Ureter (tissue), 1 donor: ENCODE results near the gene COL5A1. TPM values are rescaled to one million over a fixed set of nuclear protein-coding genes. Genes with fewer than 3 reads are reported as not detected.

Experiments used
- DNase-seq: peaks from one replicate; pipeline ENCODE4 v3.0.0-alpha.2; 2020; ENCODE audit warnings: low spot score
- total RNA-seq: library from RNA; stranded (reverse); gene quantifications from one replicate; pipeline ENCODE4 v1.2.4, GENCODE V29; 2023
- donor health status: DM: yes; HTN: yes; CAD: no.

The COL5A1 gene
- total RNA-seq, 1 donor from 2014 or later, result 64.7 TPM

DNA sequence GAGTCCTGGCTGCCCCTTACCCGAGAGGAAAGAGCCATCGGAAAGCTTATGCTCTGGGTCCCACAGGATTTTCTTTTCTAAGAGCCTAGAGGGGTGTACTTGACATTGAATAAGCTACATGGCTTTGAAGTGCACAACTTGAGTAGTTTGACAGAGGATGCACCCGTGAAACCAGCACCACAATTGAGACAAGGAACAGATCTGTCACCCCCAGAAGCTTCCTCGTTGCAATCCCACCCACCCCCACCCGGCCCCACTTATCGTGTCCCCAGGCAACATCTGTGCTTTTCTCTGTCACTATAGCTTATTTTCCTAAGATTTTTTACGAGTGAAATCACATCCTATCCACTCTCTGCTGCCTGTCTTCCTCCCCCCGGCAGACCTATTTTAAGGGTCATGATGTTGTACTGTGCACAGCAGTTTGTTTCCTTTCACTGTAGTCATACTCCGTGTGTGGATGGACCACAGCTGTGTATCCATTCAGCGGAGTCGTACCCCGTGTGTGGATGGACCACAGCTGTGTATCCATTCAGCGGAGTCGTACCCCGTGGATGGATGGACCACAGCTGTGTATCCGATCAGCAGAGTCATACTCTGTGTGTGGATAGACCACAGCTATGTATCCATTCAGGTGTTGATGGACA lies 230.2 kb downstream of the COL5A1 start:
- no peak for DNase-seq

DNA sequence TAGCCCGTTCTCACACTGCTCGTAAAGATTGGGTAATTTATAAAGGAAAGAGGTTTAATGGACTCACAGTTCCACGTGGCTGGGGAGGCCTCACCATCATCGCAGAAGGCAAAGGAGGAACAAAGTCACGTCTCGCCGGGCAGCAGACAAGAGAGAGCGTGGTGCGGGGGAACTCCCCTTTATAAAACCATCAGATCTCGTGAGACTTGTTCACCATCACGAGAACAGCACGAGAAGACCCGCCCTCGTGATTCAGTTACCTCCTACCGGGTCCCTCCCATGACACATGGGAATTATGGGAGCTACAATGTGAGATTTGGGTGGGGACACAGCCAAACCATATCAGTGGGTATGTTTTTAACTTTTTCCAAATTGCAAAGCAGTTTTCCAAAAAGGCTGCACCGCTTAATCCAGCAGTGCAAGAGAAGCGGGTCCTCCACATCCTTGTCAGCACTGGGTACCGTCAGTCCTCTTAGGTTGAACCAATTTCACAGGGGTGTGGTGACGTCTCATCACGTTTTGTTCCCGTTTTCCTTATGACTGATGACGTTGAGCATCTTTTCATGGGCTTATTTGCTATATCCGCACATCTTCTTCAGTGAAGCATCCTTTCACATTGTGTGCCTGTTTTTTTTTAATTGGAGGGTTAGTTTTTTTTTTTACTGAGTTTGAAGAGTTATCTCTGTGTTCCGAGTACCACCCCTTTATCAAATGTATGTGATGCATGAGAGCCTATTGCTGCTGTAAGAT lies 231.1 kb downstream of the COL5A1 start:
- peak; percentile 19 for DNase-seq

DNA sequence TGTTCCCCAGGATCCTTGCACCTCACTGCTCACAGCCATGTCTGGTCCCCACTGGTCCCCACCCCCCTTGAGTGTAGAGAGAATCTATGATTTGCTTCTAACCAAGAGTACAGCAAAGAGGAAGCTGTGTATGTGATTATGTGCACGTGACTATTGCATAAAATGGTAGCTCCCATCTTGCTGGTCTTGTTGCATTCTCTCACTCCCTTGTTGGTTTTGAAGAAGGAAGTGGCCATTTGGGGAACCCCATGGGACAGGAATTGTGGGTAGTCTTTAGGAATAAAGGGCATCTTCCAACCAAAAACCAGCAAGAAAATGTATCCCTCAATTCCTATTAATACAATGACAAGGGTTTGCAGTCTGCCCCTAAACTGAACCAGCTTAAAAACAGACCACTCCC lies 233.8 kb downstream of the COL5A1 start:
- DNase-seq, result no peak

DNA sequence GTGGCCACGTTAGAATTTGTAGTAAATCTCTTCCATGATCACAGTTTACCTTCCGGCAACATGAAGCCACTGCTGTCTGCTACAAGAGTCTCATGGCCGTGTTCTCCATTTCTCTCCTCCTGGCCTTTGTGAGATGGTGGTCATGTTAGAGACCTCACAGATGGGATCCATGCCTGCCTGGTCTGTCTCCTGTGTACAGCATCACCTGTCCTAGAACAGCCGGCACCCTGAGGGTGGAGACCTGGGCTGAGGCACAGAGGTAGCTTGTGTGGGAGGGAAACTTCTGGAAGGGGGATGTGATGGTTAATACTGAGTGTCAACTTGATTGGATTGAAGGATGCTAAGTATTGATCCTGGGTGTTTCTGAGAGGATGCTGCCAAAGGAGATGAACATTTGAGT lies 235.9 kb downstream of the COL5A1 start:
- no peak for DNase-seq

DNA sequence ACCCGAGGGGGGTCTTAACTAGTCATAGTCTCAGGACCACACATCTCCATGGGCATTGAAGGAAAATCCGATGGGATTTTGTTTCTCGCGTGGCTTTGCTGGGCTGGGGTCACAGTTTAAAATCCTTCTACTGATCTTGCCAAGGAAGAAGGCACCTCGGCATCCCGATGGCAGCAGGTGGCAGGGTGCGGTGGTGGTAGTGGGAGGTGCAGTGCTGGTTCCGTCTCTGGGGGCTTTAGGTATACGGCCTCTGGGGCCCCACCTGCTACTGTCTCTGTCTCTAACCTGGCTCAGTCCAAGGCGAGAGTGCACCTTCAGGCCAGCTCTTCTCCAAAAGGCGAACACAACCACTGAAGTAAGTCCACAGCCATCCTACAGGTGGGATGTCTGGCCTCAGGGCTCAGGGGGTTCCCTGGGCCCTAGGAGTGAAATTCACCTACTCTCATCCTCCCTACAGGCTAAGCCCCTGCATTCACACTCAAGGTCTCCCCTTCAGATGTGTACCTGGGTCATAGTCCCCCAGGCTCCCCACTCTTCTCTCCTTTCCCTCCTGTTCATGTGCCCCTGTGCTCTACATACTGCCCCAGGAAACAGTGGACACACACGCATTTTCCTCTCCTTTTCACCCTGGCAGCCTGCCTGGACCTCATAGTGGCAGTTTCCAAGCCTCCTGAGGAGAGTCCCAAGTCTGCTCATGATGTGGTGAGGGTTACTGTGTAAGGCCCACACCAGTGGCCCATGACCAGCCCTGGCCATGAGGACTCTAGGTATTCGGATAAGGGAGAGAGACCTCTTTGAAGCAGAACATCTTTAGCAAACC lies 238.3 kb downstream of the COL5A1 start:
- DNase-seq, result no peak

DNA sequence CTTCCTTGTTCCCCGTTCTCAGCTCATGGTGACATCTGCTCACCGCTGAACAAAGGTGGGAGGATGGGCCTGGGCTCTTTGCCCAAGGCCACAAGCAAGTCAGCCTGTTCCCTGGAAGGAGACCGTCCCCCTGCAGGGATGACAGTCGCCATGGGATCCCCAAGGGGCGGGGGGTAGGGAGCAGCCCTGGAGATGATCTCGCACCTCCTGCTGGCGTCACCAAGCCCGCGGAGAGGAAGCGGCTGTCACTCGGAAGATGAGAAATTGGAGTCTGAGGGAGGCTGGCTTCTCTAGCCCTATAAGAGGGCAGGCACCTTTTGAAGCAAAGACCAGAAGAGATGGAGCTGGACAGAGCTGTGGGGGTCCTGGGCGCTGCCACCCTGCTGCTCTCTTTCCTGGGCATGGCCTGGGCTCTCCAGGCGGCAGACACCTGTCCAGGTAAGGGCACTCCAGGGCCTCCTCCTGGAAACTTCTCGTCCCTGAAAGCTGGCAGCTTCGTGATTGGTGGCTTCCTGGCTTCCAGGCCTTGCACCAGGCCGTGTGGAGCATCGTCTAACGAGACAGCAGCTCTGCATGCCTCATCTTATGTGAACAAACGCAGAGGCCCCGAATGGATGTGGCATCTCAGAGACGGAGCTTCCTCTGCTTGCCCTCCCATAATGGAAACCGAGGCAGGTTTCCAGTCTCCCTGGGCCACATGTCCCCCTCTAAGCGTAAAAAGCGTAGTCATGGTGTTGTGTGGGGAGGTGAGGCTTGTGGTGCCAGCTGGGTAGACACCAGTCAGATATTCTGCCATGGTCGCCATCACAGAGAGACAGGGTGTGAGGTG lies 239.1 kb downstream of the COL5A1 start, which contains the start of gene FCN2:
TSS of gene FCN2 (plus strand) at position 327 of the 829 bp plus-strand sequence. CDS start at position 339, 12 bp downstream.
- DNase-seq, result no peak

DNA sequence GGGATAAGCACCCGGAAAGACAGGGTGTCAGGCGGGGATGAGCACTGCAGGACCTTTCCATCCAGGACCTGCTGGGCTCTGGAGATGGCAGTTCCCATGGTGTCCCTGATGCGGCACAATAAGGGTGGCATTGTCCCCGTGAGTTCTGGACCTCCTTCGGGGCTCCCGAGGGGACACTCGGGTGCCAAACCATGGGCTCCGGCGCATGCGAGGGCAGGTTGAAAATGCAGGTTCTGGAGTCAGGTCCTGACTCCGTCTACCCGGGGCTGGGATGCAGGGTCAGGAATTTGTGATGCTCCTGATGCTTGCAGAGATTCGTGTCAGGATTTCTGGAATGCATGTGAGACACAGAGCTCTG lies 239.7 kb downstream of the COL5A1 start:
- no peak for DNase-seq

DNA sequence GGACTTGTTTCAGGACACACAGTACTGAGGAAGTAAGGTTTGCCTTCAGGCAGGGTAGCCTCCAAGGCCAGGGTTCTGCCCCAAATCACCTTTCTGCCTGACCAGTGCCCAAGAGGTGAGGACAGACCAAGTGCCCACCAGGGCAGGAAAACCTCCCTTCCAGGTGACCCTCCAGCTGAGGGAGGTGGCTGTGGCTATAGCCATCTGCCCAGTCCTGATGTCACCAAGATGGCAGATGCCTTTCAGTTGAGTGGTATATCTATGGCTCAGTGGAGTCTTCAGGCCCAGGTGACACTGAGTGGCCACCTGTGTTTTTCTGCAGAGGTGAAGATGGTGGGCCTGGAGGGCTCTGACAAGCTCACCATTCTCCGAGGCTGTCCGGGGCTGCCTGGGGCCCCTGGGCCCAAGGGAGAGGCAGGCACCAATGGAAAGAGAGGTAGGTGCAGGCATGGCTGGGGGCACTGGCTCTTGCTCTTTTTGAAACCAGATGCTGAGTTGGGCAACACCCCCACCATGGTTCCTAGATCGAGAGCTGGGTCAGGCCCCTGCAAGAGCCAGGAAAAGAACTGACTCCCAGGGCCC lies 240.7 kb downstream of the COL5A1 start:
- no peak for DNase-seq

DNA sequence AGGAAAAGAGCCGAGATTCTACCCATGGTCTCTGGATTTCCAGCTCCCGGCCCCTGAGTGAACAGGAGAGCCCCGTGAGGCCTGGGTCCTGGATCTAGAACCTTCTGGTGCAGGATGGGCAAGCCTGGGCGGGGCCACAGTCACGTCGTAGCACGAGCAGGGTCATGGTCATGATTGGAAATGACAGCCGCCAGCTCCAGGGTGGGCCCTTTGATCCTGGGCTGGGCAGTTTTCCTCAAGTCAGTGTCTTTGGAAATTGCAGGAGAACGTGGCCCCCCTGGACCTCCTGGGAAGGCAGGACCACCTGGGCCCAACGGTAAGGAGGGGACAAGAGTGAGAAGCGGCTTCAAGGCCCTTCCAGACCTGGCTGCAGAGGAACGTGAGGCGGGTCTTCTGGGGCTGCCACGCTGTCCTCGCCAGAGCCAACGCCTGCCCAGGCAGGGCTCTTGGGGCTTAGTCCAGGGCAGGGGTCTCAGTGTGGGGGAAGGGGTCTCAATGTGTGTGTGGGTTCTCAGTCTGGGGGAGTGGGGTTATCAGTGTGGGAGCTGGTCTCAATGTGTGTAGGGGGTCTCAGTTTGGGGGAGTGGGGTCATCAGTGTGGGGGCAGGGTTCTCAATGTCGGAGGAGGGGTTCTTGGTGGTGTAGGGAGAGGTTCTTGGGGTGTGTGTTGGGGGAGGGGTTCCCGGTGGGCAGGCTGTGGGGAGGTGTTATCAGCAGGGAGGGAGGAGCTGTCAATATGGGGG lies 241.6 kb downstream of the COL5A1 start:
- no peak for DNase-seq

DNA sequence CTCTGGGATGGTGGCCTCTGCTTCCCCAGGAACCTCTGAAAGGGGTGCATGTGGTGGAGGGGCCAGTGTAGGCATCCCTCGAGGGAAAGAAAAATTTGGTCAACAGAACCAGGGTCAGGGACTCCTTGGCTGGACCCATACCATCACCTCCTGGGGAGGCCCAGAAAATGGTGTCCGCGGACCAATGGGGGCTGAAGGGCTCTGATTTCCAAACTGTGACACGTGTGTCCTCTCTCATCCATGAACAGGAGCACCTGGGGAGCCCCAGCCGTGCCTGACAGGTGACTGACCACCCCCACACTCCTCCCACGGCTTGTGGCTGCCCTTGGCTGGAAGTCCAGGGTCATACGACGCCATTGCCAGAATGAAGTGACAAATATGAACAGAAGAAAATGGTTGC lies 242.9 kb downstream of the COL5A1 start:
- no peak for DNase-seq

DNA sequence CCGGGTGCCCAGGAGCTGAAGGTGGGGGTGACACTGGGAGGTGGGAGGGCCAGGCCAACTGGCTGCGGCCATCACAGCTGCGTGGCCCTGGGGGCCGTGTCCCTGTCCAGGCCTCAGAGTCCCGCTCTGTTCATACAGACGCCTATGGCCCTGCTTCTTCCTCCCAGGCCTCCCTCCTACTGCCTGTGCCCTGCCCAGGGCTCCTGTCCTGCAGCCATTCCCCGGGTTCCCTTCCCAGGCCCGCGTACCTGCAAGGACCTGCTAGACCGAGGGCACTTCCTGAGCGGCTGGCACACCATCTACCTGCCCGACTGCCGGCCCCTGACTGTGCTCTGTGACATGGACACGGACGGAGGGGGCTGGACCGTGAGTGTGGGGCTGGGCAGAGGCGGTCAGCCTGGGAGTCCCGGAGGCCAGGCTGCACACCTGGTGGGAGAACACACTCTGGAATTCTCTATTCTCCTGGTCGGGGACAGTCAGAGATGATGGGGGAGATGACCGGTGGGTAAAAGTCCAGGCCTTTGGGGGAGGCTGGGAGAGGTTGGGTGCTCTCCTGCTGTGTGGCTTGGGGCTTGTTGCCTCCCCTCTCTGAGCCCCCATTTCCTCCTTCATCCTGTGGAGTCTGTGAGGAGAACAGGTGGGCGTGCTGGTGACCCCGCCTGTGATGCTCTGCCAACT lies 243.5 kb downstream of the COL5A1 start:
- no peak for DNase-seq

DNA sequence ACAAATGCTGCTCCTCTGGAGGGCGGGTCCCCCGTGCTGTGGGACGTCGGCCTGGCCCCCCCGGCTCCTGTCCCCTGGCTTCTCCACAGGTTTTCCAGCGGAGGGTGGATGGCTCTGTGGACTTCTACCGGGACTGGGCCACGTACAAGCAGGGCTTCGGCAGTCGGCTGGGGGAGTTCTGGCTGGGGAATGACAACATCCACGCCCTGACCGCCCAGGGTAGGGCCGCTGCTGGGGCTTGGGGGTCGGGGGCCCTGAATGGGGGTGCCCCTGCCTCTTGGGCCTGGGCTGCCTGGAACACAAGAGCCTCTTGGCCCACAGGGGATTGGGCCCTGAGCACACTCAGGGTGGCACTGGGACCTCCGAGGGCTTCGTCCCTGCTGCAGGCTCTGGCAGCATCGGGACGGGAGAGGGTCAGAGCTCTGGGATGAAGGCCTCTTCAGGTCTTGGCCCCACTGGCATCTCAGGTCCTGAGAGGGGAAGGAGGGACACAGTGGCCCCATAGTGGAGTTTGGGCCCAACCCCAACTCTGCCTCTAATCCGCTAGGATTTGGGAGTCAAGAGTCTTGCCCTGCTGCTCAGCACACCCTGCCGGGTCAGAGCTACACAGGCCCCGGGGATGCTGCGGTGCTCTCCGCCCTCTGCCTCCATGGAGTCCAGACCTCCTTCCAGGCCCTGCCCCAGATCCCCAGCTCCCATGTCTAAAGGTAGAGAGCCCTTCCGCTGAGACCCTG lies 244.2 kb downstream of the COL5A1 start:
- no peak for DNase-seq

DNA sequence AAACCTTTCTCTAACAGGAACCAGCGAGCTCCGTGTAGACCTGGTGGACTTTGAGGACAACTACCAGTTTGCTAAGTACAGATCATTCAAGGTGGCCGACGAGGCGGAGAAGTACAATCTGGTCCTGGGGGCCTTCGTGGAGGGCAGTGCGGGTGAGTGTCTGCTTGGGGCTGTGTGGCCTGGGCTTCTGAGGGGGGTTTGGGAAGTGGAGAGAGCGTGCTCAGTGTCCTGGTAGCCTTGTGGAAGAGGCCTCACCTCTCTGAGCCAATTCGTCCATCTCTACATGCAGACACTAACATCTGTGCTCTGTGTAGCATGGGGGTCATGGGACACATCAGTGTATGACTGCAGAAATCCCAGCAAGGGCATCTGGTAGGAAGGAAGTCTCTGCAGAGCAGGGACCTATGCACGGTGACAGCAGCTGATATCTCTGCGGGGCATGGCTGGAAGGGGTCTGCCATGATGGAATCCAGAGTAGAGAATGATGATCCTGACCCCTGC lies 244.9 kb downstream of the COL5A1 start:
- DNase-seq, result no peak

DNA sequence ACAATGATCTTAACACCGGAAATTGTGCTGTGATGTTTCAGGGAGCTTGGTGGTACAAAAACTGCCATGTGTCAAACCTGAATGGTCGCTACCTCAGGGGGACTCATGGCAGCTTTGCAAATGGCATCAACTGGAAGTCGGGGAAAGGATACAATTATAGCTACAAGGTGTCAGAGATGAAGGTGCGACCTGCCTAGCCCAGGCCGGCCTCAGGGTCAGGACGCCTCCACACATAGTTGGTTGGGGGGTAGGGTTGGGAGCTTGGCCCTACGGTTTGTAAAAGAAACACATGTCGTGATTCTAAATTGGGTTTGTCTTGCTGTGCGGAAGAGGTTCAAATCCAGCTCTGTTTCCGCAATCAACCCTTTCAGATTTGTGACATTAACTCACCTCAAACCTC lies 245.6 kb downstream of the COL5A1 start:
- no peak for DNase-seq

DNA sequence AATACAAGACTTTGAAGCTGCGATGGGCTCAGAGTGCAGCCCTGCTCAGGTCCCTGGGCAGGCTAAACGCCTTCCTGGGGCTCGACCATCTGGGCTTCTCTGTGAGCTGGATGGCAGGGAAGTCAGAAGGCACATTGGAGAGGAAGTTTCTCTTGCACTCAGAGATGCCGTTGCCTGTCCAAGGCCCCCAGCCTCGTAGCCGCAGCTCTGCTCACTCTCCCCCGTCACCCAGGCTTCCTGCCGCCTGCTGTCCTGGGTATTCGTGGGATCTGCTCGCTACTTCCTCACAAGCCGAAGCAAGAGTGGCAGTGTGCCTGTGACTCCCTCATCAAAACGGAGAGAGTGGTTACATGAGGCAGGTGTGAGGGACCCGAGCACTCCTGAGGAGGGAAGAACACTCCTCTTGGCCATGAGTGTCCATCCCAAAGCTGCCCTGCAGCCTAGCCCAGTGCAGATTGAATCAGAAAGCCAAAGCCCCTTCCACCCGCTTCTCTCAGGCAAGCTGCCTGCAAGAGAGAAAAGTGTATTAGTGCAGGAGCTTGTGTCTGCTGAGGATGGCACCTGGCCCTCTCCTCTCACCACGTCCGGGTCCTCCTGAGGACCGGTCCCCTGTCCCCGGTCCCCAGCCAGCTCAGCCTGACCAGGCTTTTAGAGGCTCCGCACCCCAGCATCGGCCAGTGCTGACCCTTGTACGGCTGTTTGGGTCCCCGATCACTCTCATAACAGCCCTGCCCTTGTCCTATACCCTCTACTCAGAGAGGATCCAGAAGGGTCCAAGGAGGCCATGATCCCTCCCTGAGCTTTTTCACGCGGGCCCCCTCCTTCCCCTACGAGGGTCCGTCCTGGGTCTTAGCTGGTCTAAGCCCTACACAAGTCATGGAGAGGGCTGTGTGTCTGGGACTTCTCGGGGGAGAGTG lies 246.3 kb downstream of the COL5A1 start:
- DNase-seq, result no peak

DNA sequence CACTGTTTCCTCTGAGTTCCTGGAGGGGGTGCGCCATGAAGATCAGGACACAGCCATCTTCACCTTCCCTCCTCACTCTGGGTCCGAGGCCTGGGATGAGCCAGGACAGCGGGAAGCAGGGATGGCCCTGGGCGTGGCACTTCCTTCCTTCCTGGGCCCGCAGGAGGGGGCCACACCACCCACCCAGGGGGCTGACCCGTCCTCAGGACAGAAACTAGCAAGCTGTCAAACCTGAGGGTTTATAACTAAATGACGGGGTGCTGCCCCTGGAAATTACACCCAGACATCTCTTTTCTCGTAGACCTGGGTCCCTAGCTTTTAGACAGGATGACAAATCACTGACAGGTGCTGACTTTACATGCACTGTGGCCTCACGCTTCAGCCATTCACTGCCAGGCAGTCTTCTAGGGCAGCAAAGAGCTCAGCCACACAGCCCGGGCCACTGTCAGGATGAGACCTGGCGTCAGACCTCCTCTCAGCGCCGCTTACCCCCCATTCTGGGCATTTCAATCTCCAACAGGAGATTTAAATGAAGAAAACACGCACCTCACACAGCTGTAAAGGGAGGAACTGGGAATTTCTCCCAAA lies 247.1 kb downstream of the COL5A1 start:
- no peak for DNase-seq

DNA sequence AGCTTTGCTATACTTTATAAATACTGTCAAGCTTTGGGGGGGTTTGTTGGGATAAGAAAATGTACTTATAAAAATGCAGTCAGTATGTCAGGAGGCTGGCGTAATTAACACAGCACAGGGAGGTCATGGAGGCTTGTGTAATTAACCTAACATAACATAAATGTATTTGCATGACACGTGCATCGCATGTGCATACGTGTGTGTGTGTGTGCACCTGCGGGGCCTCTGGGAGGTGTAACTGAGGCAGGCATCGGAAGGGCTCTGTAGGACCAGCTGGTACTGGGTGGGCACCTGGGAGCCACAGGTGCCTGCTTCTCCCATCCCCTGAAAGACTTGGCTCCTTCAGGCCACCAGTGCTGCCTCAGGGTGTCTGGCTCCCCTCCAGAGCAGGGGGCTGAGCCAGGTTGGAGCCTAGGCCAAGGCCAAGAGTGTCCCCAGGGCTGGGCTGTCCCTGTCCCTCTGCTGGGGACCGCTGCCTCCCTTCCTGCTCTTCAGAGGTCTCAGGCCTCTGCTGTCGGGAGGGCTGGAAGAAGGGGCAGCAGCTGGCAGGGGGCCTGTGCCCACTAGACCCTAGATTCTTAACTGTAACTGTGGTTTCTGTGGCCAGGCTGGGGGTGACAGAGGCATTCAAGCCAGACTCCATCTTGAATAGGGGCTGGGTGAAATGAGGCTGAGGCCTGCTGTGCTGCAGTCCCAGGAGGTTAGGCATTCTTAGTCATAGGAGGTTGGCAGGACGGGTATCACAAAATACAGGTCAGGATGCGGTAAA lies 248.0 kb downstream of the COL5A1 start:
- no peak for DNase-seq
